K562 (cell line): Measurements from ENCODE around the gene APEX2. TPM values are rescaled to one million over a fixed set of nuclear protein-coding genes. Genes with fewer than 3 reads are reported as not detected.

Source experiments
- BCL6 ChIP-seq: fragments of 250-450 bp; sonication (Bioruptor Pico); IDR thresholded peaks from 2 replicates; pipeline ENCODE4 v1.4.0; 2020
- BCOR ChIP-seq: fragments of 450-650 bp; IDR thresholded peaks from 2 replicates; pipeline ENCODE4 v1.6.1; 2016
- CBX8 ChIP-seq: fragments of 200-600 bp; sonication (generic); IDR thresholded peaks from 2 replicates; pipeline ENCODE4 v1.6.1; 2012; ENCODE audit warnings: borderline replicate concordance, mixed run types, low read depth, mild to moderate bottlenecking, moderate library complexity, mixed read lengths, low read length, control low read depth, inconsistent platforms; ENCODE audit not compliant: poor library complexity, severe bottlenecking; ENCODE audit errors: extremely low read depth
- E2F3 ChIP-seq: fragments of 250-450 bp; sonication (Bioruptor Pico); IDR thresholded peaks from 2 replicates; pipeline ENCODE4 v1.4.0; 2020; ENCODE audit warnings: mild to moderate bottlenecking
- EP300 ChIP-seq: IDR thresholded peaks from 2 replicates; pipeline ENCODE4 v1.6.1; 2012; ENCODE audit warnings: low read length, improper control_type of control experiment
- FOXJ3 ChIP-seq: sonication (generic); formaldehyde crosslinking; IDR thresholded peaks from 2 replicates; pipeline ENCODE4 v1.4.0; 2020; ENCODE audit warnings: mild to moderate bottlenecking, missing genetic modification reagents
- HMGN3 ChIP-seq: IDR thresholded peaks from 2 replicates; pipeline ENCODE4 v1.6.1; 2011; ENCODE audit warnings: borderline replicate concordance, low read depth, mild to moderate bottlenecking, mixed read lengths, low read length; ENCODE audit not compliant: insufficient read length; ENCODE audit errors: extremely low read depth
- HNRNPK ChIP-seq: fragments of 200-400 bp; formaldehyde crosslinking; IDR thresholded peaks from one replicate; pipeline ENCODE4 v1.6.1; 2018; ENCODE audit warnings: mild to moderate bottlenecking, low read depth, low read length; ENCODE audit not compliant: poor library complexity, severe bottlenecking
- IFI16 ChIP-seq: fragments of 250-450 bp; sonication (Bioruptor Pico); IDR thresholded peaks from 2 replicates; pipeline ENCODE4 v2.1.2; 2022; ENCODE audit warnings: mild to moderate bottlenecking, inconsistent platforms
- NBN ChIP-seq: fragments of 450-650 bp; IDR thresholded peaks from 2 replicates; pipeline ENCODE4 v1.6.1; 2016; ENCODE audit warnings: low read depth, mild to moderate bottlenecking
- NFE2L1 ChIP-seq: fragments of 450-650 bp; IDR thresholded peaks from 2 replicates; pipeline ENCODE4 v1.6.1; 2016; ENCODE audit warnings: missing genetic modification characterization, low read depth, mild to moderate bottlenecking, missing compliant biosample characterization, moderate library complexity, borderline replicate concordance
- RB1 ChIP-seq: fragments of 450-650 bp; IDR thresholded peaks from 2 replicates; pipeline ENCODE4 v1.6.1; 2017; ENCODE audit warnings: low read depth, mild to moderate bottlenecking
- SIN3B ChIP-seq: fragments of 450-650 bp; IDR thresholded peaks from 2 replicates; pipeline ENCODE4 v1.6.1; 2017; ENCODE audit warnings: low read depth, mild to moderate bottlenecking, moderate library complexity
- TGIF2 ChIP-seq: sonication (generic); formaldehyde crosslinking; IDR thresholded peaks from 2 replicates; pipeline ENCODE4 v1.8.1; 2022; ENCODE audit warnings: mild to moderate bottlenecking, missing genetic modification reagents, moderate library complexity
- XRCC5 ChIP-seq: fragments of 200-400 bp; formaldehyde crosslinking; IDR thresholded peaks from 2 replicates; pipeline ENCODE4 v1.6.1; 2017; ENCODE audit warnings: low read depth, mild to moderate bottlenecking, low read length
- ZNF324 ChIP-seq: fragments of 250-450 bp; sonication (Bioruptor Pico); IDR thresholded peaks from 2 replicates; pipeline ENCODE4 v1.4.0; 2020; ENCODE audit warnings: mild to moderate bottlenecking
- ZNF408 ChIP-seq: fragments of 250-450 bp; sonication (Bioruptor Pico); IDR thresholded peaks from 2 replicates; pipeline ENCODE4 v1.4.0; 2020; ENCODE audit warnings: low read depth, mild to moderate bottlenecking, moderate library complexity
- ZNF436 ChIP-seq: fragments of 250-450, 450-650 bp; sonication (Bioruptor Pico); formaldehyde crosslinking; IDR thresholded peaks from 2 replicates; pipeline ENCODE4 v1.7.0; 2020; ENCODE audit warnings: mild to moderate bottlenecking
- polyA plus RNA-seq, 8 experiments: library from polyadenylated mRNA; depleted of rRNA in 4 of 8; stranded (reverse) in 5 of 8; unstranded in 3 of 8; fragments of >200 nt; fragmentation: Nextera tagmentation in 2 of 8; fragmentation: Illumina TruSeq in 1 of 8; extraction: Ambion mirVana in 2 of 8; extraction: Trizol in 1 of 8; gene quantifications; 2 replicates each; pipeline versions ENCODE4 v1.2.1 to v1.2.3, GENCODE V29; 2011 to 2014; ENCODE audit warnings: inconsistent platforms in 1 of 8, missing spikeins in 1 of 8
- total RNA-seq, 7 experiments: library from RNA; depleted of rRNA in 6 of 7; stranded (reverse); fragments of >200 nt in 6 of 7; fragmentation: Illumina TruSeq in 2 of 7; extraction: Trizol in 2 of 7; gene quantifications; 2 replicates each; pipeline versions ENCODE4 v1.2.1 to v1.2.3, GENCODE V29; 2011 to 2021; ENCODE audit warnings: low replicate concordance in 1 of 7
- TF ChIP-seq, protein P1 (sequence below): fragments of 450-650 bp; IDR thresholded peaks from 2 replicates; pipeline ENCODE4 v1.6.1; 2016; ENCODE audit warnings: low read depth, mild to moderate bottlenecking, moderate library complexity
- TF ChIP-seq, protein P2 (sequence below): fragments of 450-650 bp; IDR thresholded peaks from 2 replicates; pipeline ENCODE4 v1.6.1; 2018; ENCODE audit not compliant: partially characterized antibody
- TF ChIP-seq, protein P3 (sequence below): sonication (generic); IDR thresholded peaks from 2 replicates; pipeline ENCODE4 v1.6.1; 2016
- TF ChIP-seq, protein P4 (sequence below): fragments of 450-650 bp; conservative IDR thresholded peaks from 2 replicates; pipeline ENCODE4 v1.6.1; 2016; ENCODE audit warnings: missing genetic modification characterization, low read depth, mild to moderate bottlenecking, control low read depth, missing compliant biosample characterization

The APEX2 gene
- total and polyA plus RNA-seq, 9 of the 15 experiments (the other 6 are each of a cell fraction or from before 2014, with no cell fraction given): 9.4 to 34.2 (median 25.9) TPM

DNA sequence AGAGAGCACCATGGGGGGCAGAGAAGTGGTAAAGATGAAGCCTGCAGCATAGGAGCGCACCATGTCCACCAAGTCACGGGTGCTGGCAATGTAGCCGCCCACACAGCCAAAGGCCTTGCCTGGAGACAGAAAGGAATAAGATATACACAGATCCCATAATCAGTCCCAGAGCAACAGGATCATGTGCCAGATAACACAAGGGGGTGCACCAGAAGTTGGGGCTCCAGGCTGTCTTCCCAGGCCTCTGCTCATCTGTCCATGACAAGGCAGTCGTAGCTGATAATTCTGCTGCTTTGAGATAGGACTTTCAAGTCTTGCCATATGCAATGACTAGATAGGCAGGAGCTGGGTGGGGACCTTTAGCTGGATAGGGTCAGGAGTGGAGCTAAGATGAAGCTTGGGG is 14.7 kb downstream of the APEX2 start (continued):
- TF ChIP-seq ZNF324 (CRISPR knock-in tag) (no peak), FOXJ3 (no peak), RB1 (peak; percentile 52), BCL6 (CRISPR knock-in tag) (peak; percentile 38; the same call in 1 of the 2 replicates), ZNF436 (CRISPR knock-in tag) (no peak), TGIF2 (CRISPR knock-in tag) (no peak), EP300 (peak; percentile 96), BCOR (peak; percentile 75), SIN3B (no peak), E2F3 (CRISPR knock-in tag) (no peak), CBX8 (no peak), IFI16 (CRISPR knock-in tag) (no peak), HMGN3 (peak; percentile 93), NBN (peak; percentile 74; the same call in 1 of the 2 replicates), NFE2L1 (tag) (no peak), HNRNPK (no peak), ZNF408 (no peak), XRCC5 (no peak)
- TF ChIP-seq, protein P1, sequence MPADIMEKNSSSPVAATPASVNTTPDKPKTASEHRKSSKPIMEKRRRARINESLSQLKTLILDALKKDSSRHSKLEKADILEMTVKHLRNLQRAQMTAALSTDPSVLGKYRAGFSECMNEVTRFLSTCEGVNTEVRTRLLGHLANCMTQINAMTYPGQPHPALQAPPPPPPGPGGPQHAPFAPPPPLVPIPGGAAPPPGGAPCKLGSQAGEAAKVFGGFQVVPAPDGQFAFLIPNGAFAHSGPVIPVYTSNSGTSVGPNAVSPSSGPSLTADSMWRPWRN: peak; percentile 65
- TF ChIP-seq, protein P2, sequence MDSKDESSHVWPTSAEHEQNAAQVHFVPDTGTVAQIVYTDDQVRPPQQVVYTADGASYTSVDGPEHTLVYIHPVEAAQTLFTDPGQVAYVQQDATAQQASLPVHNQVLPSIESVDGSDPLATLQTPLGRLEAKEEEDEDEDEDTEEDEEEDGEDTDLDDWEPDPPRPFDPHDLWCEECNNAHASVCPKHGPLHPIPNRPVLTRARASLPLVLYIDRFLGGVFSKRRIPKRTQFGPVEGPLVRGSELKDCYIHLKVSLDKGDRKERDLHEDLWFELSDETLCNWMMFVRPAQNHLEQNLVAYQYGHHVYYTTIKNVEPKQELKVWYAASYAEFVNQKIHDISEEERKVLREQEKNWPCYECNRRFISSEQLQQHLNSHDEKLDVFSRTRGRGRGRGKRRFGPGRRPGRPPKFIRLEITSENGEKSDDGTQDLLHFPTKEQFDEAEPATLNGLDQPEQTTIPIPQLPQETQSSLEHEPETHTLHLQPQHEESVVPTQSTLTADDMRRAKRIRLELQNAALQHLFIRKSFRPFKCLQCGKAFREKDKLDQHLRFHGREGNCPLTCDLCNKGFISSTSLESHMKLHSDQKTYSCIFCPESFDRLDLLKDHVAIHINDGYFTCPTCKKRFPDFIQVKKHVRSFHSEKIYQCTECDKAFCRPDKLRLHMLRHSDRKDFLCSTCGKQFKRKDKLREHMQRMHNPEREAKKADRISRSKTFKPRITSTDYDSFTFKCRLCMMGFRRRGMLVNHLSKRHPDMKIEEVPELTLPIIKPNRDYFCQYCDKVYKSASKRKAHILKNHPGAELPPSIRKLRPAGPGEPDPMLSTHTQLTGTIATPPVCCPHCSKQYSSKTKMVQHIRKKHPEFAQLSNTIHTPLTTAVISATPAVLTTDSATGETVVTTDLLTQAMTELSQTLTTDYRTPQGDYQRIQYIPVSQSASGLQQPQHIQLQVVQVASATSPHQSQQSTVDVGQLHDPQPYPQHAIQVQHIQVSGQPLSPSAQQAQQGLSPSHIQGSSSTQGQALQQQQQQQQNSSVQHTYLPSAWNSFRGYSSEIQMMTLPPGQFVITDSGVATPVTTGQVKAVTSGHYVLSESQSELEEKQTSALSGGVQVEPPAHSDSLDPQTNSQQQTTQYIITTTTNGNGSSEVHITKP: peak; percentile 73
- TF ChIP-seq, protein P3, sequence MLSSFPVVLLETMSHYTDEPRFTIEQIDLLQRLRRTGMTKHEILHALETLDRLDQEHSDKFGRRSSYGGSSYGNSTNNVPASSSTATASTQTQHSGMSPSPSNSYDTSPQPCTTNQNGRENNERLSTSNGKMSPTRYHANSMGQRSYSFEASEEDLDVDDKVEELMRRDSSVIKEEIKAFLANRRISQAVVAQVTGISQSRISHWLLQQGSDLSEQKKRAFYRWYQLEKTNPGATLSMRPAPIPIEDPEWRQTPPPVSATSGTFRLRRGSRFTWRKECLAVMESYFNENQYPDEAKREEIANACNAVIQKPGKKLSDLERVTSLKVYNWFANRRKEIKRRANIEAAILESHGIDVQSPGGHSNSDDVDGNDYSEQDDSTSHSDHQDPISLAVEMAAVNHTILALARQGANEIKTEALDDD: no peak
- TF ChIP-seq, protein P4, sequence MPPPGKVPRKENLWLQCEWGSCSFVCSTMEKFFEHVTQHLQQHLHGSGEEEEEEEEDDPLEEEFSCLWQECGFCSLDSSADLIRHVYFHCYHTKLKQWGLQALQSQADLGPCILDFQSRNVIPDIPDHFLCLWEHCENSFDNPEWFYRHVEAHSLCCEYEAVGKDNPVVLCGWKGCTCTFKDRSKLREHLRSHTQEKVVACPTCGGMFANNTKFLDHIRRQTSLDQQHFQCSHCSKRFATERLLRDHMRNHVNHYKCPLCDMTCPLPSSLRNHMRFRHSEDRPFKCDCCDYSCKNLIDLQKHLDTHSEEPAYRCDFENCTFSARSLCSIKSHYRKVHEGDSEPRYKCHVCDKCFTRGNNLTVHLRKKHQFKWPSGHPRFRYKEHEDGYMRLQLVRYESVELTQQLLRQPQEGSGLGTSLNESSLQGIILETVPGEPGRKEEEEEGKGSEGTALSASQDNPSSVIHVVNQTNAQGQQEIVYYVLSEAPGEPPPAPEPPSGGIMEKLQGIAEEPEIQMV (tag): no peak
